Neural cell (in vitro differentiated cells): ENCODE measurements around the gene PLA2G4E. TPM values are rescaled to one million over a fixed set of nuclear protein-coding genes. Genes with fewer than 3 reads are reported as not detected.

Experiments
- H2AFZ ChIP-seq: fragments of 200-600, 300-800 bp; sonication (generic), shearing (Covaris generic); 2 replicates; pipeline ENCODE4 v1.6.0; 2014; ENCODE audit warnings: low read depth, mild to moderate bottlenecking, antibody characterized with exemption, low read length, moderate library complexity
- H3F3A ChIP-seq: fragments of 200-600 bp; shearing (Covaris generic); 2 replicates; pipeline ENCODE4 v1.6.1; 2016; ENCODE audit warnings: mild to moderate bottlenecking, moderate library complexity, mixed read lengths, antibody characterized with exemption, low read length; ENCODE audit not compliant: insufficient read depth, poor library complexity, severe bottlenecking
- H3K27ac ChIP-seq: fragments of 200-600, 300-800 bp; sonication (generic), shearing (Covaris generic); 2 replicates; pipeline ENCODE4 v1.5.1; 2014; ENCODE audit warnings: mild to moderate bottlenecking, low read length, moderate library complexity
- H3K27me3 ChIP-seq: fragments of 300-800, 200-600 bp; sonication (generic), shearing (Covaris generic); 2 replicates; pipeline ENCODE4 v1.6.0; 2014; ENCODE audit warnings: mild to moderate bottlenecking, low read depth, low read length, moderate library complexity; ENCODE audit not compliant: insufficient read depth
- H3K36me3 ChIP-seq: fragments of 300-800, 200-600 bp; sonication (generic), shearing (Covaris generic); 2 replicates; pipeline ENCODE4 v1.5.1; 2014; ENCODE audit warnings: mild to moderate bottlenecking, antibody characterized with exemption, low read length, moderate library complexity; ENCODE audit not compliant: insufficient read depth
- H3K4me2 ChIP-seq: fragments of 300-800, 200-600 bp; sonication (generic), shearing (Covaris generic); 2 replicates; pipeline ENCODE4 v1.6.0; 2014; ENCODE audit warnings: mild to moderate bottlenecking, low read length
- H3K4me3 ChIP-seq: fragments of 300-800, 200-600 bp; sonication (generic), shearing (Covaris generic); 2 replicates; pipeline ENCODE4 v1.5.1; 2014; ENCODE audit warnings: mild to moderate bottlenecking, low read length, moderate library complexity
- H3K79me2 ChIP-seq: fragments of 200-600 bp; shearing (Covaris generic); replicated peaks from 2 replicates; pipeline ENCODE4 v1.6.0; 2014; ENCODE audit warnings: mild to moderate bottlenecking, low read length, moderate library complexity; ENCODE audit not compliant: insufficient read depth
- H3K9ac ChIP-seq: fragments of 300-800, 200-600 bp; sonication (generic), shearing (Covaris generic); 2 replicates; pipeline ENCODE4 v1.6.1; 2016; ENCODE audit warnings: mild to moderate bottlenecking, low read length, mixed read lengths
- H3K9me2 ChIP-seq: fragments of 200-600 bp; shearing (Covaris generic); 2 replicates; pipeline ENCODE4 v1.6.1; 2016; ENCODE audit warnings: mild to moderate bottlenecking, low read length, mixed read lengths; ENCODE audit not compliant: insufficient read depth
- H3K9me3 ChIP-seq: fragments of 200-600, 300-800 bp; sonication (generic), shearing (Covaris generic); 2 replicates; pipeline ENCODE4 v1.6.1; 2016; ENCODE audit warnings: mild to moderate bottlenecking, mixed run types, low read length, moderate library complexity, mixed read lengths
- H4K20me1 ChIP-seq: fragments of 200-600 bp; shearing (Covaris generic); 2 replicates; pipeline ENCODE4 v1.6.1; 2016; ENCODE audit warnings: mild to moderate bottlenecking, mixed run types; ENCODE audit not compliant: insufficient read depth
- CTCF ChIP-seq: fragments of 450-650 bp; IDR thresholded peaks from 2 replicates; pipeline ENCODE4 v1.5.1; 2014; ENCODE audit warnings: antibody characterized with exemption, mild to moderate bottlenecking, moderate library complexity; ENCODE audit not compliant: poor library complexity, severe bottlenecking
- EP300 ChIP-seq: fragments of 450-650 bp; conservative IDR thresholded peaks from 2 replicates; pipeline ENCODE4 v1.6.1; 2014; ENCODE audit warnings: antibody characterized with exemption, mild to moderate bottlenecking, moderate library complexity; ENCODE audit not compliant: poor library complexity, severe bottlenecking
- EZH2 ChIP-seq: fragments of 200-600, 300-800 bp; shearing (Covaris generic), sonication (generic); IDR thresholded peaks from 2 replicates; pipeline ENCODE4 v1.6.1; 2014; ENCODE audit warnings: antibody characterized with exemption, low read length, borderline replicate concordance, mild to moderate bottlenecking; ENCODE audit not compliant: insufficient read depth, poor library complexity, severe bottlenecking
- MXI1 ChIP-seq: fragments of 450-650 bp; conservative IDR thresholded peaks from 2 replicates; pipeline ENCODE4 v1.6.1; 2014; ENCODE audit warnings: antibody characterized with exemption, mild to moderate bottlenecking; ENCODE audit not compliant: poor library complexity, severe bottlenecking
- POLR2AphosphoS5 ChIP-seq: IDR thresholded peaks from 2 replicates; pipeline ENCODE4 v1.6.1; 2012
- RAD21 ChIP-seq: fragments of 450-650 bp; conservative IDR thresholded peaks from 2 replicates; pipeline ENCODE4 v1.6.1; 2014; ENCODE audit warnings: antibody characterized with exemption, mild to moderate bottlenecking, moderate library complexity
- REST ChIP-seq: IDR thresholded peaks from 2 replicates; pipeline ENCODE4 v1.6.1; 2012; ENCODE audit warnings: borderline replicate concordance
- SMC3 ChIP-seq: fragments of 450-650 bp; conservative IDR thresholded peaks from 2 replicates; pipeline ENCODE4 v1.6.1; 2014; ENCODE audit warnings: antibody characterized with exemption, mild to moderate bottlenecking, moderate library complexity; ENCODE audit not compliant: poor library complexity
- TAF1 ChIP-seq: IDR thresholded peaks from 2 replicates; pipeline ENCODE4 v1.6.1; 2012; ENCODE audit warnings: low read depth
- polyA plus RNA-seq: library from polyadenylated mRNA; depleted of rRNA; stranded (reverse); fragments of >200 nt; gene quantifications from 2 replicates; pipeline ENCODE4 v1.2.3, GENCODE V29; 2014

Gene PLA2G4E
- polyA plus RNA-seq, 1 donor from 2014 or later = not detected

GRCh38 chr15:41981371-41982132 lies 39.3 kb downstream of the PLA2G4E start:
- no peak overlapping the region for H3K9ac ChIP-seq
- H3K4me3 ChIP-seq = no peak overlapping the region
- no peaks in the 10 kb centered on the region for H3K36me3 ChIP-seq
- H3K9me3 ChIP-seq = no peaks in the 10 kb centered on the region
- H3K27ac ChIP-seq = no peak overlapping the region
- H3K27me3 ChIP-seq = no peaks in the 10 kb centered on the region
- no peaks in the 10 kb centered on the region for H3F3A ChIP-seq
- H4K20me1 ChIP-seq = no peaks in the 10 kb centered on the region
- H3K9me2 ChIP-seq = no peaks in the 10 kb centered on the region
- no peaks in the 10 kb centered on the region for H3K79me2 ChIP-seq
- no peak overlapping the region for H3K4me2 ChIP-seq
- TF ChIP-seq RAD21 (no peak), TAF1 (no peak), EP300 (no peak), REST (no peak), POLR2AphosphoS5 (no peak), SMC3 (no peak), MXI1 (no peak), CTCF (no peak), EZH2 (no peak)
- H2AFZ ChIP-seq = no peak overlapping the region

GRCh38 chr15:41980654-41981323 lies 40.1 kb downstream of the PLA2G4E start:
- H3K4me2 ChIP-seq = no peak overlapping the region
- no peak overlapping the region for H3K9ac ChIP-seq
- no peak for TF ChIP-seq CTCF
- no peak for TF ChIP-seq TAF1
- no peak for TF ChIP-seq SMC3
- TF ChIP-seq EP300 = no peak
- TF ChIP-seq RAD21 = no peak
- no peak for TF ChIP-seq REST
- TF ChIP-seq POLR2AphosphoS5 = no peak
- TF ChIP-seq MXI1 = no peak

More at GRCh38 chr15:41980654-41981323, 40.1 kb downstream of the PLA2G4E start:
- Histone ChIP-seq H4K20me1 (no peaks in the 10 kb centered on the region), H3K27ac (no peak overlapping the region), H3K9me2 (no peaks in the 10 kb centered on the region), H3K27me3 (no peaks in the 10 kb centered on the region), H3K79me2 (no peaks in the 10 kb centered on the region), H3K4me3 (no peak overlapping the region), H3K9me3 (no peaks in the 10 kb centered on the region), H2AFZ (no peak overlapping the region), H3K36me3 (no peaks in the 10 kb centered on the region), H3F3A (no peaks in the 10 kb centered on the region)
